ENCODE measurements around the gene TRIM54. TPM values are rescaled to one million over a fixed set of nuclear protein-coding genes. Genes with fewer than 3 reads are reported as not detected.

Gene TRIM54
- total and polyA plus RNA-seq, 2 donors from 2014 or later: 0.31 to 2.1 TPM

DNA sequence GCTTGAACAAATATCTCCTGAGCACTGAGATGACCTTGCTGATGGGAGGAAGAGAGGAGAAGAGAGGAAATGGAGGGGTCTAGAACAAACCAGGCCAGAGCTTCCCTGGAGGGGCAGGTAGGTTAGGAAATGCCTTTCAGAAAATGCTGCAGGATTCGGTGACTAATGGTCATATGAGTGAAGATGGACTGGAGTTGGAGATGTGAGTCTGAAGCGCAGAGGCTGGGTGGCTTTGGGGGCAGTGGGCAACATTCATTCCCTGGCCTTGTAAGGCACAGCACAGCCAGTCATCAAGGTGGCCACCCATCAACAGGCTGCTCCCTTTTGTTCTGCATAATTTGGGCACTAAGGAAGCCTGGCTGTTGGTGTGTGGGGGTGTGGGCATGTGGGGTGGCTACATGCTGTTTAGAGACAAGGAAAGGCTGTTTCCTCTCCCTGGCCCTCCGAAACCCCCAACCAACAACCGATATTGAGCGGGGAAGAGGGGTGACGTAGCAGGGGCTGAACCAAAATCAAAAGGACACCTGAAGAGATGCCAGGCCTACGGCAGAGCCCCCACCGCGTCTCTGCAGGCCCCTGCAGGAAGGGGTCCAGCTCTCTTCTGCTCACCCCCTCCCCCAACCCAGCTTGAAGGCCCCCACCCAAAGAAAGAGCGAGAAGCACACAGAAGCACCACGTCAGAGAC is 20.8 kb upstream of the TRIM54 start:
- FAIRE-seq: no peak
- intact Hi-C loops (cut with DNase I): no loop called here

DNA sequence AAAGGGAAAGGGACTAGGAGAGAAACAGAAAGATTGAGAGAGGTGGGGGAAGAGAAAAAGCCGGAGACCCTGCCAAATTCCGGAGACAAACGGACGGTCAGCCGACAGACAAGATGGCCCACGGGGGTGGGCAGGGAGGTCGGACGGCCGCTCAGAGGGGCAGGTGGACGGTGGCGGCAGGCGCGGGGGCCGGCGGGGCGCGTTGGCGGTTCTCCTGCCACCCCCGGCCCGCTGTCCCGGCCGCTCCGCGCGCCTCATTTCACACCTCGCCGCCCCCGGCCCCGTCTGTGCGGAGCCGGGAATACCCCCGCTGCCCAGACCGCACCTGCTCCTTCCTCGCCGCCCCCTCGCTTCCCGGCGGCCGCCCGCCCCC is 20.3 kb upstream of the TRIM54 start:
- TF ChIP-seq, protein P1, sequence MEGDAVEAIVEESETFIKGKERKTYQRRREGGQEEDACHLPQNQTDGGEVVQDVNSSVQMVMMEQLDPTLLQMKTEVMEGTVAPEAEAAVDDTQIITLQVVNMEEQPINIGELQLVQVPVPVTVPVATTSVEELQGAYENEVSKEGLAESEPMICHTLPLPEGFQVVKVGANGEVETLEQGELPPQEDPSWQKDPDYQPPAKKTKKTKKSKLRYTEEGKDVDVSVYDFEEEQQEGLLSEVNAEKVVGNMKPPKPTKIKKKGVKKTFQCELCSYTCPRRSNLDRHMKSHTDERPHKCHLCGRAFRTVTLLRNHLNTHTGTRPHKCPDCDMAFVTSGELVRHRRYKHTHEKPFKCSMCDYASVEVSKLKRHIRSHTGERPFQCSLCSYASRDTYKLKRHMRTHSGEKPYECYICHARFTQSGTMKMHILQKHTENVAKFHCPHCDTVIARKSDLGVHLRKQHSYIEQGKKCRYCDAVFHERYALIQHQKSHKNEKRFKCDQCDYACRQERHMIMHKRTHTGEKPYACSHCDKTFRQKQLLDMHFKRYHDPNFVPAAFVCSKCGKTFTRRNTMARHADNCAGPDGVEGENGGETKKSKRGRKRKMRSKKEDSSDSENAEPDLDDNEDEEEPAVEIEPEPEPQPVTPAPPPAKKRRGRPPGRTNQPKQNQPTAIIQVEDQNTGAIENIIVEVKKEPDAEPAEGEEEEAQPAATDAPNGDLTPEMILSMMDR (IDR thresholded peaks at IDR 0.05; ENCODE audit: borderline replicate concordance, extremely low read depth, insufficient read depth): no peak
- Histone ChIP-seq H3K27ac (ENCODE audit: low read depth in 2 of 2, low read length in 2 of 2) (no peak overlapping the region), H3K9ac (ENCODE audit: low read length in 3 of 3) (no peak overlapping the region), H3K4me3 (ENCODE audit: low read length in 3 of 3) (no peak overlapping the region), H3K4me1 (ENCODE audit: control insufficient read depth in 2 of 3, insufficient read depth in 2 of 3, low read depth in 1 of 3, low read length in 3 of 3) (peaks cover 0 to 9% (median 8%) of the 10 kb centered on the region in 3 donors), H3K9me3 (ENCODE audit: control insufficient read depth in 2 of 3, insufficient read depth in 1 of 3, low read length in 3 of 3) (no peaks in the 10 kb centered on the region), H3K27me3 (ENCODE audit: control insufficient read depth, insufficient read depth, low read length) (peaks cover 24% of the 10 kb centered on the region), H3K36me3 (ENCODE audit: control insufficient read depth in 2 of 3, insufficient read depth in 3 of 3, low read length in 3 of 3) (no peaks in the 10 kb centered on the region)
- FAIRE-seq (no peak), DNase-seq (peak in 1 of 5 donors; percentile 22)
- intact Hi-C loops (cut with DNase I): no loop called here

More for the DNA sequence above, 20.8 kb upstream of the TRIM54 start:
- TF ChIP-seq, protein P1 (IDR thresholded peaks at IDR 0.05; ENCODE audit: borderline replicate concordance, extremely low read depth, insufficient read depth): no peak
- DNase-seq: no peak
- Histone ChIP-seq H3K27me3 (ENCODE audit: control insufficient read depth, insufficient read depth, low read length) (peaks cover 23% of the 10 kb centered on the region), H3K9me3 (ENCODE audit: control insufficient read depth in 2 of 3, insufficient read depth in 1 of 3, low read length in 3 of 3) (no peaks in the 10 kb centered on the region), H3K4me3 (ENCODE audit: low read length in 3 of 3) (no peak overlapping the region), H3K36me3 (ENCODE audit: control insufficient read depth in 2 of 3, insufficient read depth in 3 of 3, low read length in 3 of 3) (no peaks in the 10 kb centered on the region), H3K4me1 (ENCODE audit: control insufficient read depth in 2 of 3, insufficient read depth in 2 of 3, low read depth in 1 of 3, low read length in 3 of 3) (peaks cover 0 to 9% (median 8%) of the 10 kb centered on the region in 3 donors), H3K9ac (ENCODE audit: low read length in 3 of 3) (no peak overlapping the region), H3K27ac (ENCODE audit: low read depth in 2 of 2, low read length in 2 of 2) (no peak overlapping the region)

DNA sequence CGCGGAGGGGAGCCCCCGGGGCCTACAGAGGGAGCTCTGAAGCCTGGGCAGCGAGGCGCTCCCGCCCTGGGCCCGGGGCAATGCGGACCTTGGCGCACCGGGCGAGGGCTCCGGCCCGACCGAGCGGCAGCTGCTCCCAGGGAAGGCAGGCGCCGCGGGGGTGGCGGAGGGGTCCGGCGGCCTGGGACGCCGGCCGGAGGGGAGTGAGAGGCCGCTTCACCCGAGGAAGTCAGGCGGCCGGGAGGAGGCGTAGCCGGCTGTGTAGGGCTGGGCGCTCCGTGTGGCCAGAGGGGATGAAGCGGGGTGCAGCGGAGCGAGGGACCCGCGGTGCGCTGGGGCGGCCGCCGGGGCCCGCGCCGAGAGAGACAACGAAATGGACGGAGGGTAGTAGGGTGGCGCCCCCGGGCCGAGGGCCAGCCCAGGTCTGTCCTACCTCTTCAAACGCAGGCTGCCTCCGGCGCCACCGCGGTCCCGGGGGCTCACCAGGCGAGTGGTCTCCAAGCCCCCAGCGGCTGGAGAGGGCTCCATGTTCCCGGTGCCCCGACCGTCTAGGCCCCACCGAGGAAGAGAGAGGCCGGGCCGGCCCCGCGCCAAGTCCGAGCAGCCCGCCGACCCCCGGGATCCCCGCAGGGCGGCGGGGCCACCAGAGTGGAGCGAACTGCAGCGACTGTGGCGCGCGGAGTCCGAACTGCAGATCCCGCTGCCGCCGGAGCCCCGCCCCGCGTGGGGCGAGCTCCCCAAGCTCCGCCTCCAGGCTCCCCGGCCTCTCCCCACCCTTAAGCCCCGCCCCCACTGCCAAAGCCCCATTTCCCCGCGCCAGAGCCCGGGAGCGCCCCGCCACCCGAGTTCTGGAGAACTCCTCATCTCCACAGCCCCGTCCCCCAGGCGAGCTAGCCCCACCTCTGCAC is 19.6 kb upstream of the TRIM54 start, which contains the start of gene SLC30A3:
Gene SLC30A3, minus strand, starts transcription at position 669 of the 908 bp plus-strand sequence. Its CDS starts 141 bp downstream, at position 528.
- H3K4me1 ChIP-seq (ENCODE audit: control insufficient read depth in 2 of 3, insufficient read depth in 2 of 3, low read depth in 1 of 3, low read length in 3 of 3): peaks cover 0 to 9% (median 8%) of the 10 kb centered on the region in 3 donors
- intact Hi-C loops (cut with DNase I): no loop called here
- TF ChIP-seq, protein P1 (IDR thresholded peaks at IDR 0.05; ENCODE audit: borderline replicate concordance, extremely low read depth, insufficient read depth): no peak
- FAIRE-seq (no peak), DNase-seq (peak; percentile 60 to 87 (median 81))
- no peak within 1 kb of the TSS for H3K9ac ChIP-seq (ENCODE audit: low read length in 3 of 3)
- H3K9me3 ChIP-seq (ENCODE audit: control insufficient read depth in 2 of 3, insufficient read depth in 1 of 3, low read length in 3 of 3): no peaks in the 10 kb centered on the region
- no peak within 1 kb of the TSS for H3K27ac ChIP-seq (ENCODE audit: low read depth in 2 of 2, low read length in 2 of 2)
- H3K4me3 ChIP-seq (ENCODE audit: low read length in 3 of 3): peak within 1 kb of the TSS in 1 of 3 donors; percentile 48
- H3K27me3 ChIP-seq (ENCODE audit: control insufficient read depth, insufficient read depth, low read length): peaks cover 26% of the 10 kb centered on the region
- no peaks in the 10 kb centered on the region for H3K36me3 ChIP-seq (ENCODE audit: control insufficient read depth in 2 of 3, insufficient read depth in 3 of 3, low read length in 3 of 3)
